Measurements from ENCODE around the gene SUGP1.
"Not testable (repeated sequence)": the region's sequence is repeated elsewhere in the genome, so short reads cannot be mapped to it uniquely, and the experiment has no call there.

SUGP1 gene

GRCh38 chr19:19268453-19269385 lies 51.6 kb downstream of the SUGP1 start:
- no peak overlapping the region for H3K4me3 ChIP-seq (ENCODE audit: low read depth, low read length)

- H3K4me3 ChIP-seq (ENCODE audit: low read depth, low read length) = no peak overlapping the region
Observed at GRCh38 chr19:19267305-19267704, 53.0 kb downstream of the SUGP1 start.

GRCh38 chr19:19263886-19264487 lies 56.3 kb downstream of the SUGP1 start:
- no peak overlapping the region for H3K4me3 ChIP-seq (ENCODE audit: low read depth, low read length)

- peak overlapping the region; percentile 34 for H3K4me3 ChIP-seq (ENCODE audit: low read depth, low read length)
Observed at GRCh38 chr19:19262190-19263057, 57.9 kb downstream of the SUGP1 start.

GRCh38 chr19:19261350-19262189 lies 58.7 kb downstream of the SUGP1 start:
- peak overlapping the region; percentile 62 for H3K4me3 ChIP-seq (ENCODE audit: low read depth, low read length)

GRCh38 chr19:19260417-19261214 lies 59.7 kb downstream of the SUGP1 start:
- H3K4me3 ChIP-seq (ENCODE audit: low read depth, low read length) = peak overlapping the region; percentile 62

- no peak overlapping the region for H3K4me3 ChIP-seq (ENCODE audit: low read depth, low read length)
Observed at GRCh38 chr19:19259741-19260140, 60.6 kb downstream of the SUGP1 start.

- no peak overlapping the region for H3K4me3 ChIP-seq (ENCODE audit: low read depth, low read length)
Observed at GRCh38 chr19:19258589-19259338, 61.5 kb downstream of the SUGP1 start.

- no peak overlapping the region for H3K4me3 ChIP-seq (ENCODE audit: low read depth, low read length)
Observed at GRCh38 chr19:19257836-19258588, 62.3 kb downstream of the SUGP1 start.

- no peak overlapping the region for H3K4me3 ChIP-seq (ENCODE audit: low read depth, low read length)
Observed at GRCh38 chr19:19257137-19257536, 63.2 kb downstream of the SUGP1 start.

- H3K4me3 ChIP-seq (ENCODE audit: low read depth, low read length) = no peak overlapping the region
Observed at GRCh38 chr19:19256072-19256969, 64.0 kb downstream of the SUGP1 start.

GRCh38 chr19:19253409-19253808 lies 66.9 kb downstream of the SUGP1 start:
- H3K4me3 ChIP-seq (ENCODE audit: low read depth, low read length) = not testable (repeated sequence)

- H3K4me3 ChIP-seq (ENCODE audit: low read depth, low read length) = no peak overlapping the region
Observed at GRCh38 chr19:19250196-19250801, 70.0 kb downstream of the SUGP1 start.

- no peak overlapping the region for H3K4me3 ChIP-seq (ENCODE audit: low read depth, low read length)
Observed at GRCh38 chr19:19240476-19240875, 79.8 kb downstream of the SUGP1 start.

- H3K4me3 ChIP-seq (ENCODE audit: low read depth, low read length) = no peak overlapping the region
Observed at GRCh38 chr19:19239675-19240074, 80.6 kb downstream of the SUGP1 start.

GRCh38 chr19:19238126-19238894 lies 82.0 kb downstream of the SUGP1 start:
- H3K4me3 ChIP-seq (ENCODE audit: low read depth, low read length) = no peak overlapping the region
